Activated CD4-positive, alpha-beta T cell treated with anti-CD3 and anti-CD28 coated beads for 24 hours (primary cell): ENCODE measurements around the gene CRACR2A.

Experiments used
- DNase-seq, 2 donors: peaks; one replicate each; pipeline ENCODE4 v3.0.0-alpha.2; 2020; ENCODE audit warnings: low read depth in 2 of 2

Gene CRACR2A

DNA sequence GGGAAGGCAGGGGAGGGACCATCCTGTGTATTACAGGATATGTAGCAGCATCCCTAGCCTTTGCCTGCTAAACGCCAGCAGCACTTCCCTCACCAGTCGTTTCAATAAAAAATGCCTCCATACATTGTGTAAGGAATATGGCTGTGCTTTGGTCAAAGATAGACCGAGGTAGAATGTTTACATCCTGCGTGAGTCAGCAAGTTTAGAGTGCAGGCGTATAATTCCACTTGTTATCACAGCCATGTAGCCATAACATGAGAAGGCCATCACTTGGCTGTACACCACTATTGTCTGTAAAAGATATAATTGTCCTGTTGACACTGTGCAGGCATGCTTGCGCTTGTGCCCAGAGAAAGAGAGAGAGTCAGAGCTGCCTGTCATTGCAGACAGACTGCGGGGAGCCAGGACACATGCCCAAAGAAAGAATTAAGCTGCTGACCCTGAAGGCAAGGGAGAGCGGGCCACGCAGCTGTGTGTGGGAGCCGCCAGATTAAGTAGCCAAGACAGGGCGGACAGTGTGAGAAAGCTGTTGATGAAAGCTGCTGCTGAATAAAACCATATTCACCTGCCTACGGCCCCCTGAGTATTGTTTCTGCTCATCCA lies 68.4 kb downstream of the CRACR2A start:
- no peak for DNase-seq

DNA sequence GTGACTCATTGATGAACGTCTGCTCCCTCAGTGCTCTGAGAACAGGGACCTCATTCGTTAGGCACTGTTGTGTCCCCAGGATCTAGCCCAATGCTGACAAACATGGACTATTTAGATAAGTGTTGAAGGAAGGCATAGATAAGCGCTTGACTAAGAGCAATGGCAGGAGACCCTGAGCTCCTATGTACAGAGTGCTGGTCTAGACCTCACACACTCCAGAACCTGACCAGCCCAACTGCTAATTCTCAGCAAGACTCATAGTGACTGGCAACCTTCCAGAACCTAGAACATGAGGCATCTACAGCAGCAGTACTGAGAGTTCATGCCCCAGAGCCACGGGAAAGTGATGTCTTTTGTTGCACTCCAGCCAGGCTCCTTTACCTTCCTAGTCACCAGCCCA lies 69.2 kb downstream of the CRACR2A start:
- DNase-seq: no peak

DNA sequence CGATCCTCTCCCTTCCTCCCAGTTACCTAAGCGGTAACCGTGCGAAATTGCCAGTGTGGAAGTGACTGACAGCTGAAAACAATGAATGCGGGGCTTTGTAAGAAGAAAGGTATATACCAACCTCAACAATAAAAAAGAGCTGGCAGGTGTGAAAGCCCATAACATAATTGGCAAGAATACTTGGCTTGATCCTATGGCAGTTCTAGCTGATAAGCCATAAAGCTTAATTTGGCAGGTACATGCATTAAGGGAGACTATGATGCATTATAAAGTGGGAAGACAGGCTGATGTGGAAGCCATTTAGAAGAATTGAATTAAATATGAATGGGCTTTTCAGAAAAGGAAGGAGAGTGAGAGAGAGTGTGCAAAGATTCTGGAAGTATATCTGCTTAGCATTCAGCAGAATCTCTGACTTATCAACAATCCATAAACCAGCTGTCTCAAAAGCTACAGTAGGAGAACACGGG lies 71.3 kb downstream of the CRACR2A start:
- no peak for DNase-seq

DNA sequence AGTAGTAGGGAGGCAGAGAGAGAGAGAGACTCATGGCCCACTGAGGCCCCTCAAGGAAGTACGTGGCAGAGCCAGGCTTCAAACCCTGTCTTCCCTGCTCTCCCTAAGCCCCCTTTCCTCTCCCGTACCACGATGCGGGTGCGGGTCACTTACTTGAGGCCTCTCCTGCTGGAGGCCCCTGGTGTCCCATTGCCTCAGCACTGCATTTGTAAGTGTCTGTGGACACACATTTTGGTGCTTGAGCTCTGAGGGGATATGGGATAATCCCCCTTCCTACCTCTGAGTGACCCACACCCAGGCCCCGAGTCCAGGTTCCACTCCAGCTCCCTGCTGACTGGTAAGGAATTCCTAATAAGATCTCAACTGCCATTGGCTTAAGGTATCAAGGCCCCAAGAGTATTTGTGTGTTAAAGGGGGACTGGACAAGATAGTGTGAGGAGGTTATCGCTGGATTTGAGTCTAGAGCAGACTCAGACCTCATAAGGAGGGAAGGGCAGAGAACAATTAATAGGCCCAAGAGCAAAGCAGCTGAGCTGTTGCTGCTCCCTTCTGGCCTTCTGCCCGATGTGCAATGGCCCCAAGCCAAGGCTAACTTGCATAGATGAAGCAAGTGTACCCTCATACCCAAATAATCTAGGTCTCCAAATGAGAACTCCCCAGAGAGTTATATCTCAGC lies 71.9 kb downstream of the CRACR2A start:
- DNase-seq: no peak

DNA sequence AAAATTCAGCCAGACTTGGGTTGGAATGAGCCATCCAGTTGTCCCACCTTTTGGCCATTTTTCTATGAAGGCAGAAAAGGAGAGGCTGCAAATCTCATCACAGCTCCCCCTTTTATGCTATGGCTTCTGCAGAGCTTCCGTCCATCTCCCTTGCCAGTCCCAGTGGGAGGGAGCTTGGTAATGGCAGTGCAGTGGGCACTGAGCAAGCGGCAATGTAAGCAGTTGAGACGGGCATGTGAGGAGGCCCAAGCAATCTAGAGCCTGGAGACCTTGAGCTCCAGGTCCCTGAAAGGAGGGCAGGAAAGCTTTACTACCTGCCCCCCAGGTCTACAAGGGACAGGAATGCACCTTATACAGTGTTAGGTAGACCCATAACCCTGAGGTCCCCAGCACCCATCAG lies 73.1 kb downstream of the CRACR2A start:
- no peak for DNase-seq

DNA sequence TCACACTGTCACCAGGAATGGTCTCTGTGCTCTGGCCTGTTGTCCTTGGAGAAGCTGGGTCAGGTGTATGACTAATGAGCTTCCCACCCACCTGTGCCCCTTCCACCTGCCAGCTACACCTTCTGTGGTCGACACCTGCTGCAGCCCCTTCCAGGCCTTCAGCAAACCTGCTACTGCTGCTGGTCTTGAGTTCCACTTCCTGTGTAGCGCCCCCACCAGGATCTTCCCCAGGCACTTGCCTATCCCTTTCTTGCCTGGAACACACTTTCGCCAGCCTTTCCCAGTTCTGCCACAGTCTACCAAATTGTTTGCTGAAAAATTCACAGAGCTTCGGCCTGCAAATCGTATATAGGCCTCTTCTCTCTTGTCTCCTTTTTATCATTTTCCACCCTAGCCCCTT lies 75.3 kb downstream of the CRACR2A start:
- no peak for DNase-seq

DNA sequence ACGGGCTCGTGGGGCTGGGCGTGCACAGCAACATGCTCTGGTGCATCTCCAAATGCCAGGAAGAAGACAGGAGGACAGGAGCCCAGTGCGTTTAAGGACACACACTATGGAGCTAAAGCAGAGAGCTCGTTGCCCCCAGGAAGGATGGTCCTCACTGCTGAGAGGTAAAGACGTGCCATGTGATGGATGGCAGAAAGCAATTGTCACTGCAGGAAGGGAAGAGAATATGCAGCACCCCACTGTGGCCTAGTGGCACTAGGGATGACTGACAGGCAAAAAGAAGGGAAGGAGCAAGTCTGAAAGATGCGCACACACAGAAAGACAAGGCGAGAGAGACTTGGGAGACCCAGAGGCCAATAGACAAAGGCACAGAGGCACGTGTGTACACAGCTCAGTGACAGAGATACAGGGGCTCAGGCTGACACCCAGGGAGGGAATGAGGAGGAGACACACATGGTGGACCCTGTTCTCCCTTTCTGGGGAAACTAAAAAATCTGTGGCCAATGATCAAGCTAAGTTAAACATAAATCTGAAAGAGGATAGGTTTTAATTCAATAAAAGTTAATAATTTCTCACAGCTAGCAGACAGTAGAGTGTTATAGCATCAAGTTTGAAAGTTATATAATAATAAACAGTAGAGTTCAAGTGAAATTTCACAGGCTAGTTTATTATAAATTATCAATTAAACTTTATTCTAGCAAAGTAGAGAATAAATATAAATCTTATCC lies 78.8 kb downstream of the CRACR2A start:
- DNase-seq: no peak

DNA sequence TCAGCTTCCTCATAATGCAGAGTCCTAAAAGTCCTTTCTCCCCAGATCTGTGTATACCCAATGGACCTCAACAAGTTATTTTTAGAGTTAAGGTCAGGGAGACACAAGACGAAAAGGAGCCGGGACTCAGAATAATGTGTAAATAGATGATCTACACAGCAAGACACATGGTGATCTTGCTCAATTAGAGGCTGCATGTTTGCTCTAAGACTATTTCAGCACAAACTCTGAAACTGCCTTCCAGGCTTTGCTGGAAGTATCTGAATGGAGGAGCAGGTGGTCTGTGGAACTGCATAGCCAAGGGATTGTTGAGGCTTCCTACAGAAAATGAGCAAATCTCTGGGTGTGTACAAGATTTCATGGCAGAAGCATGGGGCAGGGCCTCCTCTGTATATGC lies 80.8 kb downstream of the CRACR2A start:
- no peak for DNase-seq

DNA sequence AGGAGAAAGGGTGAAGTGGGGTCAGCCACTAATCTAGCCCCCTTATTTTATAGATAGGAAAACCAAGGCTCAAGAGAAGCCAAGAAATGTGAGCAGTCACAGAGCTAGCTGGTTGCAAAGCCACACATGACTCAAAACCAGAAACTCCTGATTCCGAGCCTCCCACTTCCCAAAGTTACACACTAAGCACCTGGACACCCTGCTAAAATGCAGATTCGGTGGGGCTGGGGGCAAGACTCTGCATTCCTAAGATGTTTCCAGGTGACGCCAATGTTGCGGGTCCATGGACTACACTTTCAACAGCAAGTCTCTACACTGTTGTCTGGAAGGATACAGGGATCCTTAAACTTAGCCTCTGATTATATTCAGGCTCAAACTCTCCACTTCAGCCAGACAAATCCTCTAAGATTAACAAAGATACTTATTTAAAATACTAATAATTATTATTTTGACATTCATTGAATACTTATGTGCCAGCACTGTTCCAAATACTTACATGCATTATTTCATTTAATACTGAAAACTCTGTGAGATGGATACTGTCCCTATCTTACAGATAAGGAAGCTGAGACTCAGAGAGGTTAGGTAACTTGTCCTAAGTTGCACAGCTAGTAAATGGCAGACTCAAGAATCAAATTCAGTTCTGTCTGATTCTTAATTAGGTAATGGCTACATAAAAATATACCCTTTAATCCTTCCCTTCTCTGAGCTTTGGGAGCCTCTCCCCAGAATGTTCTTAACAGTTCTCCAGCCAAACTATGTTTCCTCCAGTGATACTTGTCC lies 81.4 kb downstream of the CRACR2A start:
- DNase-seq: no peak

DNA sequence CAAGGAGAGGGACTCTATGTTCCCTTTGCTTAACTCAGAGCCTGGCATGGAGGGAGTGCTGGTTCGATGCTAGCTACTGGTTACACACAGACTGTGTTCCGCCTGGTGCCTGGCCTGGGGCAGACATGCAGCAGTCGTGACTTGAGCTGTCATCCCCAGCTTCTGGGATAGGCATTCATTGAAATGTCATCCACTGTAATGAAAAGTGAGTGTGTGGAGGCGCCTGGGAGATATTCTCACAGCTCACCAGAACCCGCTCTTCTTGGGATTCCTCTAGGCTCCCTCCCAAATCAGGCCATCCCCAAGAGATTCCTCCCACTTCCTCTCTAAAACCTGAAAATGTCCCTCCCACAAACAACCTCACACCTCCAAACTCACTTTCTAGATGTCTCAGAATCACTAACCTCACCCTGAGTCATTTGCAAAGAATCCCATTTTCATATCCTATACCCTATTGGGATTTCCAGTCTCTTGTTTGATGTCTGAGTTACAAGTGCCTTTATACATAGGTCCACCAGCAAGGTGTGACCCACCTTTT lies 82.8 kb downstream of the CRACR2A start:
- no peak for DNase-seq

DNA sequence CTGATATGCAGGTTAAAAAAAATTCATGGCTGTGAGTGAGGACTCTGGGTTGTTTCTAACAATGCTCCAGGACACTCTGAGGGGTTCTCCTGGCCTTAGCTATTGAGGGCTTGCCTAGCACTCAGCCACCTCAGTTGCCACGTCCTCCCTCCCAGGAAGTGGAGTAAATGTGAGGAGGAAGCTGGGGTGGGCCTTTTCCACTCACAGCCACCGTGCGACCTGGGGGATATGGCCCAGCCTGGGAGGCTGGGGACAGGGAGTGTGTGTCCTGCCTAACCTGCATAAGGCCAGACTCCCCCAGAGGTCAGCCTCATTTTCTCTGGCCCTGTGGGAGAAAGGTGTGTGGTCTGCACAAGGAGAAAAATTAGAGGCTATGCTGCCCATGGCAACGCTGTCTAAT lies 83.3 kb downstream of the CRACR2A start:
- no peak for DNase-seq

DNA sequence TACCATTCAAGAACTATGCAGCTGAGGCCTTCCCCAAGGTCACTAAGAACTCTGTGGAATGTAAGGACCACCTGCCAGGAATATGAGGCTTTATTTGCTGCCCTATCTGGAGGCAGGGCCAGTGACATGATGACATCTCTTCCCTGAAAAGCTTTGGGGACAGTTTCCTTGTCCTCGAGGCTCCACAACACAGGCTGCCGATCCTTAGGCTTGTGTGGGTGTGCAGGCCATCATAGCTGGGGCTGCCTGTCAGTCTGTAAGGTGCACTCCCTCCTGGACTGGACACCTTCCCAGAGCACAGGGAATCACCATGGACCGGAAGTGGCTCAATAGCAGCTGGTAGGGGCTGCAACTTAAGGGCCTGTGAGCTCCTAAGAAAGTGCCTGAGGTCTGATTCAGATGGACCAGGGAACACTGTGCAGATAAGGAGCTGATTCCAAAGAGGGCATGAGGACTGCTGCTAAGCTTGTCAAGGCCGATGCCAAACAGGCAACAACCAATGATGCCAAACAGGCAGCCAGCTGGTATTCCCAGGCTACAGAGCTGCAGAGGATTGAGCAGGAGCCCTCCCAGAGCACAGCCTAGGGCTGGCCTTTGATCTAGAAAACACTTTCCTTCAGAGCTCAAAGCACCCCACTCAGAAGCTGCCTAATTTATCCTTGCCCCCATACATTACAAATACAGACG lies 84.3 kb downstream of the CRACR2A start:
- no peak for DNase-seq

DNA sequence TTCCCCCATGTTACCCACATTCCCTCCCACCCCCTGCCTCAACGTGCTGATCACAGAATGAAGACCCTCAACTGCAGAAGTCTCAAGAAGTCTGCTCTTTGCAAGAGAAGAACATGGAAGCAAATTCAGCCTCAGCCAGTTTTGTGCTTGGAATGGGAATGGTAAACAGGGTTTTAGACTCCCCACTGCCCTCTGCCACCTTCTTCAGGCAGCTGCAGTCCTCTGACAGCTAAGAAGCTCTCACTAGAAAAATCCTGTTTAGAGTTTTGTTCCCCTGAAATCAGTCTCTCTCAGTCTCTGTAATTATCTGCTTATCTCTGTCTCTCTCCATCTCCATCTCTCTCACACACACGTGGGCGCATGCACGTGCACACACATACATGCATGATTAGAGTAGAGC lies 85.4 kb downstream of the CRACR2A start:
- no peak for DNase-seq

DNA sequence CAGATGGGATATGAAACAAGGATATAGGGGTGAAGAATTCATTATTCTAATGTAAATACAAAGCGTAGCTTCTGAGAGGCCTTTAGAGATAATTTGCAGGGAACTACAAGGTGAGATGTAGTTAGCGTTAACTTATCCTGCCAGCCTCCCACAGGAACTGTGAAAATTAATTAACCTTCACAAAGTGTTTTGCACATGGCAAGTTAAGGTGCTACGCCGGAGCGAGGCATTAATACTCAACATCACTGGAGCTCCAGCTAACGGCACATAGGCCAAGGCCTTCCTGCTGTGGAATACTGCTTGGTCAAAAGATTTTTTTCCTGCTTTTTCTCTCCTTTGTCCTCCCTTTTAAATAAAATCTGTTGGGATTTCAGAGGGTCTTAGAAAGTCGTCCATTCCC lies 86.5 kb downstream of the CRACR2A start:
- DNase-seq: no peak

DNA sequence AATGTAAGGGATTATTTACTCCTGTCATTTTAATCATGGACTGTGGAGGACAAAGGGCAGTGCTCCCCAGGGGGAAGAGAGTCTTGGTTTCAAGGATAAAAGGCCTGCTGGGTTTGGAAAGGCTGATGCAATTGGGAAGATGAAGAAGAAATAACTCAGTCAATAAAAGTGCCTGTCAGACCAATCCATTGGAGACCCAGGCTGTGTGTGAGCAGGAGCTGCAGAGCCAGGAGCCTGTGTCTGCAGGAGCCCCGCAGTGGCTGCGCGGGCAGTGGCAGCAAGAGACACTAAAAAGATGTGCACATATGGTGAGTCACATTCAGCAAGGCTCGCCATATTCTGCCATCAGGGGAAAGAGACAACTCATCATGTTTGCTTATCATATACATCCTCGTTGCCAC lies 90.4 kb downstream of the CRACR2A start:
- no peak for DNase-seq

DNA sequence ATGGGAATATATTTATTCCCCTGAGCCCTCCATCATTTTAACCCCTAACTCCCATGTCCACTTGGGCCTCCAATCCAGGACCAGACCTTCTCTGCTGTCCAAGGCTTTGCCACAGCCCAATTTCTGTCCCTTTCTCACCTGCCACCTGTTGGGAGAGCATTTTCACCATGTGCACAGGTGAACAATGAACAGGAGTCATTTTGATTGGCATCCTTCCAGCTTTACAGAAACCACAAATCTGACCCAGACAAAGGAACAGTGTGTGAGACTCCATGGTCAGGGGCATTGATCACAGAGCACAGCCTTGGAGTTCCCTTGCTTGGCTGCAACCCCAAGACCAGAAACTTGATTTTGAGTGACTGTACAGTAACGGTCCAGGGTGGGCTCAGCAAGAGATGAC lies 91.9 kb downstream of the CRACR2A start:
- no peak for DNase-seq

DNA sequence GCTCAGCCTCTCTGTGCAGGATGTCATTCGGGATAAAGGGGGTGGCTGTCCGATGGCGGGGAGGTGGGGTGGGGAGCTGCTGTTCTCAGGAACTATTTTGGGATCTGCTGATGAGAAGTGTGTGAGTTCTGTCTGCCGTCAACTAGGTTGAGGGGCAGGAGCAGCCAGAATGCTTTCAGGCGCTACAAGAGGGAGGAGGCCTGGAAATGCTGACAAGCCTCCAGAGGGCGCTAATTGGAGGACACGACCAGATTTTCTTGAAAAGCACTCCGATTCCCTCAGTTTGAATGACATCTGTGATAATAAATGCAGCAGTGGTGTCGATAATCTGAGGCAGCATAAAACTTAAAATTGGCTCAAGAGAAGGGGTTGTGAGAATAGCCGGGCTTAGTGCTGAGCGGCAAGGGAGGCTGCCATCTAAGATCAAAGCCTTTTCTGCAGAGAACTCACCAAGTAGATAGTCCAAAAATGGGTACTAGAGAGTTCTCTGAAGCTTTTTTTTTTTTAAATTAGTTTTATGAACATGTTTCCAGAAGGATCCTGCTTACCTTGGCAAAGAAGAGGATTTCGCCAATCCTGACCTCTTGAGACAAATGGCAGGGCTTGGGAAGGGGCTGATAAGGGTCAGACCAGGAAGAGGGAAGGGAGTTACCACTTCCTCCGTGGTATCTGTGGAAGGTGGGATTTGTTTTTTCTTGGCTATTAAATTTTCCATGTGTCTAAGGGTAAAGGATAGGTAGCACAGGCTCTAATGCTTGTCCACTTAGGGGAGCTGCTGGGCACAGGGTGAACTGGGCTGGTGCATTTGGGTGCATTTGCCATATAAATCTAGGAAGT lies 94.4 kb downstream of the CRACR2A start:
- DNase-seq: no peak

DNA sequence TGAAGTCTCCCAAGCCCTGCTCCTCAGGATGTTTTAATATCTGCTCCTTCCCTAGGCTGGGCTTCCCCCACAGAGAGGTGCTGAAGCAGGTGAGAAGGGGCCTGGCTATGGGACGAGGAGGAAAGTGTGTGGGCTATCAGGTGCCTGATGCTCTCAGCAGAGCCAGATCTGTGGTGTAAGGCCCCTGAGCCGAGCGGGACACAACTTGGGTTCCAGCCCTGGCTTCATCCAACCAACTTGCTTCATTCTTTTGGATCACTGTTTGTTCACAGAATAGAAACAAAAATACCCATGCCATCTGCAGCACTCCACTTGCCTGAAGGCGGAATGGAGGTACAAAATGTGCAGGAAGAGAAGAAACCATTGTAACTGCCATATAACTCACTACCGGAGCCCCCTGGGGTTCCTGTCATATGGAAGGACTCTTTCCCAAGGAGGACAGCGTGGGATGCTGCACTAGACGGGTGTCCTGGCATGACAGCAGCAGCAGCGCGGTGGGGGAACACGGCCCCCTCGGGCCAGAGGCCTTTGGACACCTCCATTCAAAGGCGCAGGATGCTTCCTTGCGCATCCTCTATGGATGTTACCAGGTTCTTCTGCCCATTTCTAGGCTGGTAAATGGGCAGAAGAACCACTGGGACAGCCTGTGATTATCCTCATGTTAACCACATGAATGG lies 95.8 kb downstream of the CRACR2A start:
- no peak for DNase-seq

DNA sequence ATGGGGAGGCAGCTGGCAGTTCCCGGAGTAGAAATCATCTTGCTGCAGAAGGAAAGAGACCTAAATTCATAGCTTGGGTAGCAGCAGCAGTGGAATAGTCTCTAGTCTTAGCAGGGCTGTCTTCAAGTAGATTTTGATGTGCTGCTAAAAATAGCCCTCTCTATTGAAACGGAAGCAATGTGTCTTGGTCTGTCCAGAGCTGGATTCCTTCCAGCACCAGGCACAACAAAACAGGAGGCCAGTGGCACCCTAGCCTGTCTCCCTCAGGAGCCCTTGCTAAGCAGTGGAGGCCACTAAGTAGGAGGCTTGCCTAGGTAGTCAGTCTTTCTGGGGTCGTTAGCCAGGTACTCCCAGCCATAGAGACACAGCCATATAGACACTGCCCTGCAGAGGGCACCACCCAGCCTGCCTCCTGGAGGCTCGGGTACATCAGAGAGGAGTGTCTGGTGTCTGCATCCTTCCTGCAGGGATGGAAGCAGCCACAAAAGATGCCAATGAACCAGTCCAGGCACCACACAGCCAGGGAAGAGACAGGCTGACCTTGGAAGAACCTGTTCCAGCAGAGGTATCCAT lies 97.5 kb downstream of the CRACR2A start:
- no peak for DNase-seq
